Cerebellar nuclear complex (tissue), 1 donor: ENCODE measurements around the gene CAPZB.
A peak's percentile ranks its signal among the peaks of the same experiment; 100 is the strongest.

Experiments
- DNase-seq, 2 experiments: peaks; one replicate each; lab custom pipeline; 2025; lab: John Stamatoyannopoulos, UW

Gene CAPZB

DNA sequence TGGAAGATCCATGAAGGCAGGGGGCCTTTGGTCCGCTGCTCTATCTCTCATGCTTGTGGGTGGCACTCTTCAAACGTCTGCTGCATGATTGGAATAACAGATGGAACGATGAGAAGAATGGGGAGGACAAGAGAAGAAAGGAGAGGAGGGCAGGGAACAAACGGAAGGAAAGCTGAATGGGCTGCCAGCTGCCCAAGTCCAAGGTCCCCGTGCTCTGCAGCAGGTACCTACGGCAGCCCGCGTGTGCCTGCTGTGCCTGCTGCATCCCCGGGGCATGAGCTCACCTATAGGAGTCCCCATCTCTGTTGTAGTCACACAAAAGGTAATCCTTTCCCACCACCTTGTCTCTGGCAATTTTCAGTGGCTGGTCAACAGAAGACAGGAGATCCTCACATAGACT lies 100.1 kb downstream of the CAPZB start:
- DNase-seq, result no peak

DNA sequence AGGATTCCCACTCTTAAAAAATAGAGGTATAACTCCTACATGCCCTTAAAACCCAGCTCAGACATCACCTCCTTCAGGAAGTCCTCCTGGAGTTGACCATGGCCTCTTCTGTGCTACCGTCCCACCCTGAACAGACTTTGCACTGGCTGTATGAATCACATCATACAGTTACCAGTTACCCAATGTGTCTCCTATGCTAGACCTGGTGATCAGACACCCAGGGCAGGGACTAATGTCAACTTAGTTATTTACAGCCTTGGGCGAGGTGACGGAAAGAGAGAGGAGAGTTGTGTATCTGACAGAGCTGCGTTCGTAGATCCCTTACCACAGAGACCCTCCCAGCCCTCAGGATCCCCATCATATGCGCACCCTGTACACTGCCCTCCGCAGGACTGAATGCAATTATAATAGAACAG lies 100.6 kb downstream of the CAPZB start:
- DNase-seq, result no peak

DNA sequence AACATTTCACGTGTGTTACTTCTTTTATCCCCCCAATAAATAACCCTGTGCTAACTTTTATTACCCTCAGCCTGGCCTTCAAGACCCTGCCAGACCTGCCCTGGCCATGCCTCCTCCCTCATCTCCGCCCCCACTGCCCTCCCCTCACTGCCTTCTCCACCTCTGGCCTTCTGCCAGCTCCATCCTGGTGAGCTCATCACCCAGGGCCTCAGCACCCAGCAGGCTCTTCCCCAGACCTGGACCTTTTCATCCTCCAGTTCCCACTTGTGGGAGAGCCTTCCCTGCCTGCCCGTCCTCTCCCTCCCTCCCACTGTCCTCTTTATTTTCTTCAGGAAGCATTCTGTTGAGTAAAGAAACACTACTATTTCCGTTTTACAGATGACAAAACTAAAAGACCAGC lies 101.2 kb downstream of the CAPZB start:
- DNase-seq, result no peak

DNA sequence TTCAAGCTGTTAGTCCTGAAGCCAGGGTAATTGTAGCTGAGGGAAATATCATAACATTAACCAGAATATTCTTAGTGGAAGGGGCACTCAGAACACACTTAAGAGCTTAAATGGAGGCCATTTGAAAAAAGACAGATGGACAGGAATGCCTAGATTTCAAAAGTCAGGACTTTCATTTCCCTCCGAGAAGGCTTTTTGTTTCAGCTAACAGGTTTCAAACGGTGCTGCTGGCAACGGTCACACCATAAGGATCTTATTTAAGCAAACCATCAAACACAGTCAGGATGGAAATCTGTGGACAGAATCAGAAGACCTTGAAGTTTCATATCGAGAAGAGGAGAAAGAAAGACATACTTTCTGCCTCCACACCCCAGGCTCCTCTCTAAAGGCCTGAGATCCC lies 103.1 kb downstream of the CAPZB start:
- no peak for DNase-seq

DNA sequence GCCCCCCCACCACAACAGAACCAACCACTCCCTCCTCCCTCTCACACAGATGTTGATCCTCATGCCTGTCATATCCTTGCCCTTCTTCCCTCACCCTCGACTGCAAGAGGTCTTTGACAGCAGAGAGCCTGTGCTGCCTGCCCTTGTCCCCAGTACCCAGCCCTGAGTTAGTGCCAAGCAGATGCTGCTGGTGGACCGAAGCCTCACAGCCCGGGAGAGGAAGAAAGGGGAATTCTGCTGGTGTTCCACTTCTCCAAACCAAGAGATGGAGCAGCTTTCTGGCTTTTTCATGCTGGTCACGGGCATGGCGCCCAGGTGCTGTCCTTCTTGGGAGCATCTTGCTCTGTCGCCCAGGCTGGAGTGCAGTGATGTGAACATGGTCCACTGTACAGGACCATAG lies 104.1 kb downstream of the CAPZB start:
- no peak for DNase-seq

DNA sequence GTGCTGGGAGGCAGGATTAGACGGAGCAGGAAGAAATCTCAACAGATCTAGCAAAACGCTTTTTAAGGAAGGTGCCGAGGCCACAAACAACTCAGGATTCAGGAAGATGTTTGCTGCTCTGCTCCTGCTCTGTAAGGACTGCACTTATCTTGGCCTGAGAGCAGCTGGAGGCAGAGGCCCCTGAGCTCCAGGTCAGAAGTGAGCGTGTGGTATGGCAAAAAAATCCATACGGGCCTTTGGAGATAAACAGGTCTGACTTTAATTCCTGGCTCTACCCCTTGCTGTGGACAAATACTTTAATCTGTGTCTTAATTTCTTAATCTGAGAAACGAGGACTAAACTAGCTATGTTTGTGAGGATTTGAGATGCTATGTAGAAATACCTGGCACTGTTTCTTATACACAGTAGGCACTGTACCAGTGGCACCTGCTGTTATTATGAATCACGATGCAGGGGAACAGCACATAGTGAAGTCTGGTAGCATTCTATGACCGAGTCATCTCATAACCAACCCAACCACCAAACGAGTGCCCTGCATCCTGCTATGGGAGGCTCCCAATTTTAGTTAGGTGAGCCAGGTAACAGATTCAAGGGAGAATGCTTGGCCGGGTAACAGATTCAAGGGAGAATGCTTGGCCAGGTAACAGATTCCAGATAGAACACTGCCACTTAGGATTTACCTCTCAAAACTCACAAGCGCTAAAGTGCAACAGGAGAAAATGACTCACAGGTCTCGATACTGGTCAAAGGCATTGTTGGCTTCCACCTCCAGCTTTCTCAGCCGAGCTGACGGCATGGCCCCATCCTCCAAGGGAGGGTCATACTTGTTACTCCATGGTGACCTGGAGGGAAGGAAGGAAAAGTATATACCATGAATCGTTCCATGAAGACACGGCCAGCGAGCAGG lies 107.3 kb downstream of the CAPZB start:
- peak in 1 of 2 experiments; percentile 31 for DNase-seq

DNA sequence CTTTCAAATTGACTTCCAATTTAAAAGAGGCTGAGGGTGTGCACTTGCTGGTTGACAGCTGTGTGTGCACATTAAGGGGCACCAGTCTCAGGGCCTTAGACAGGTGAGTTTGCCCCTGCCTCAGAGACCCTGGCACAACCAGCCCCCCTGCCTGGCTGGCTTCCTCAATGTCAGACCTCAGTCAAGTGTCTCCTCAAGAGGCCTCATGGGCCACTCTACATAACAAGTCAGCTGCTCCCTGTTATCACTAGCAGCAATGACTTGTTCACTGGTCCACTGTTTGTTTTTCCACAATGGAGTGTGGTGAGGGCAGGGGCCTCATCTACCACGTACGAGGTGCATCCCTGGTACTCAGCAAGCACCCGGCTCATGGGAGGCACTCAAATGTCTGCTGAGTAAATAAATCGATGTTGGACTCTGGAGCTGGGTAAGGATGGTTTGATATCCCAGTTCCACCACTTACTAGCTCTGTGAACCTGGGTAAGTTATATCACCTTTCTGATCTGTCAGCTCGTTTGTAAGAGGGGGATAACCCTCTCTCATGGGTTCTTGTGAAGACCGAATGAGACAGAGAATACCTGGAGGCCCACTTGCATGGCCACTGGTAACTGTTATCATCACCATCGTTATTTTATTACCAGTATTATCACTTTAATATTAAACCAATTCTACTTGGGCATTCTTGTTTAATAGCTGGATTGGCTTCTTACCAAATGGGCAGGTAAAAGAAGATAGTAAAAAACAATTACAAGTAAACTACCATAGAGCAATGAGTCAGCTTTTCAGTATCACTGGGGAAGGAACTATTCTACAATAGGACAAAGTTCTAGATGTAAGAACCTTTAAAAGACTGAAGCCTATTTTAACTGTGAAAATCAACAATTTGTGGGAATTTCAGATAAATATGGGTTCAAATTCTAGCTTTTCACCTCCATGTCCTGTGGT lies 108.6 kb downstream of the CAPZB start:
- no peak for DNase-seq

DNA sequence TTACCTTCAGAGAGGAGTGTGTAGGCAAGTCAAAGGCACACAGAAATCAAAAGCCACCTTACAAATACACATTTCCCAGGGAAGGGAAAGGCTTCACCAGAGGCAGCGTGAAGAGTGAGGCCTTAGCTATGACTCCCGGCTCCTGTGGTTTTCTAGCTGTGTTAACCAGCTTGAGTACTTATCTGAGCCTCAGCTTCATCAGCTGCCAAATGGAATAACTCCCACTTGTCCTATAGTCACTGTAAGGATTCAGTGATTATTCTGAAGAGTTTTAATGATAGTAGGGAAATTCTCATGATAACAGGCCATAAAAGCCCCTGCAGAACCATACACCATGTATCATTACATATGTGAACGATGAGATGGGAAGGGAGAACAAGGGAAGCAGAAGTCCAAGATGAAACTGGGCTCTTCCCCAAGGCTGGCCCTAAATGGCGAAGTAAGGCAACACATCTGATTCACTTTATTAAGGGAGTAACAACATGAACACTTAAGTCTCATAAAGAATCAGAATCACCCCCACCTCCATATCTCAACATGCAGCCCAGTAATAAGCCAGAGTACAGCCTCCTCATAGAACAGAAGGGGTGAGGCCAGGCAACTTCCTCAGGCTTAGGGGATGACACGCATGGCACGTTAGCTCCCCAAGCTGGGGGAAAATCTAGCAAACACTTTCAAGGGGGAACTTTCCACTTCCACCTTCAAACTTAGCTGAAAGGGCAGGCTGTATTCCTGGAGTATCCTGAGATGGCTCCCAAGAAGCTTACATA lies 109.5 kb downstream of the CAPZB start:
- no peak for DNase-seq

DNA sequence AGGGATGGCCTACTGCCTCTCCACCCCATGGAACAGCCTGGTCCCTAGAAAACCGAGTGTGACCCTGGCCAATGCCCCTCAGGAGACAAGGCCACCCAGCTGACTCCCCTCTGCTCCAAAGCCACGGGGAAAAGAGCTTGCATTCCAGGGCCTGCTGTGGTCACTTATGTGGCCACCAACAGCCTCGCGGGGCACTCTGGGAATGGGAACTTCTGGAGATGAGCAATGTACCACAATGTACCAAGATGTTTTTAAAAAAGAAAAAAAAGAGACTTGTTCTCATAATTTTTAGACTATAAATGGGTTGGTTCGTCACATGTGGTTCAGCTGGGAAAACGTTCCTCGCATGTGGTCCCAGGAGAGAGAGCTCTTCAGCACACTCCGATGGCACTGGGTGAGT lies 110.4 kb downstream of the CAPZB start:
- DNase-seq, result no peak

DNA sequence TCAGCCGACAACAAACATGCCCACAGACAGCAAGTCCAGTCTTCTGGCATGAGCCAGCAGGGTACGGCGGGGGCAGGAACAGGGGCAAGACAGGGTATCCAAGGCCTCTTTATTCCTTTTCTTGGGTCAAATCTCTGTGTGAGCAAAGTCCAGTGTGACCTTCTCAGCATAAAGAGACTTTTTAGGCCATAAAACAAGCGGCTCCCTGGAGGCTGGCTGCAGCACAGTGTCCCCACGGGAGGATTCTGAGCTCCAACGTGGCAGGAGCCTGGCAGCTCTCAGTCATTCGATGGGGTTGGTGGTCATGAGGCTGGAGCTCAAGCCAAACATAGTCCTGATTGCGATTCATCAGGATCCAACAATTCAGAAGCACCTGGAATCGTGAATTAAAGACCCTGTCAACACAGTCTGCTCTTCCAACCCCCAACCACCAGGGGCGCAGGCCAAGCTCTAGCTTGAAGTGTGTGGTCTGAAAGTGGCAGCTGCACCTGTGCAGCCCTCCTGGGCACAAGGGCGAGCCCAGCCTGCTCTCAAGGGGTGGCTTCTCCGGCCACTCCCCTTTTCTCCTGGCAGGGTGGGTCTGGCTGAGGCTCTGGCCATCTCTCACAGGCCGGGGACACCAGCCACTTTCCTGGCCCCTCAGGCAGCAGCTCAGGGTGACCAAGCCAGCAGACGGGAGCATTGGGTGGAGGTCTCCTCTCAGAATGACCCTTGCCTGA lies 111.1 kb downstream of the CAPZB start:
- DNase-seq, result no peak

DNA sequence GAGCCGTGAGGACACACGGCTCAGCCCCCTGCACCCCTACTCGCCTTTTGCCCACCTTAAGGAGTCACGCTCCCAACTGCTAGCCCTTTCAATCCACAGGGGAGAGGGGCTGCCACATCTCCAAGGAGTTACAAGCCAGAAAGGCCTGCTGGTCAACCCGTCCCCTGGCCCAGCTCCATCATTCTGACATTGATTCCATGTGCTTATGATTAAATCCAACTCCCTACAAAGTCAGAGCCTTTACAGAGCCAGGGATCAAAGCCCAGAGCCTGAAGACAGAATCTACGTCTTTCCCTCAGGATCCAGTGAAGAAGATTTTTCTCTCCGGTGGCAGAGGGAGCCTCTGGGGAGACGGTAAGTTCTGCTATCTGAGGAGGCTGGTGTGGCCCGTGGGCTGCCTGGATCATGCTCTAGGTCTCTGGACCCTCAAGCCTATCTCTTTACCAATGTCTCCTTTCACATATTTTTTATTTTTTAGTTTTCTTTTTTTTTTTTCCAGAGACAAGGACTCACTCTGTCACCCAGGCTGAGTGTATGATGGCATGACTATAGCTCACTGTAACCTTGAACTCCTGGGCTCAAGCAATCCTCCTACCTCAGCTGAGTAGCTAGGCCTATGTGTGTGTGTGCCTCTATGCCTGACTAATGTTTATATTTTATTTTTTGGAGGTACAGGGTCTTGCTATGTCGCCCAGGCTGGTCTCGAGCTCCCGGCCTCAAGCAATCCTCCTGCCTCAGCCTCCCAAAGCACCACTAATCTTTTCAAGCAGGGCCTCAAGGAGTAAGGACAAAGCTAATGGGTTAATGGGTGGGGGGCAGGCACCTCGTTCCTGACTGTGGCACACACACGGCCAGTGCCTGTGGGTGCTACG lies 111.9 kb downstream of the CAPZB start:
- no peak for DNase-seq

DNA sequence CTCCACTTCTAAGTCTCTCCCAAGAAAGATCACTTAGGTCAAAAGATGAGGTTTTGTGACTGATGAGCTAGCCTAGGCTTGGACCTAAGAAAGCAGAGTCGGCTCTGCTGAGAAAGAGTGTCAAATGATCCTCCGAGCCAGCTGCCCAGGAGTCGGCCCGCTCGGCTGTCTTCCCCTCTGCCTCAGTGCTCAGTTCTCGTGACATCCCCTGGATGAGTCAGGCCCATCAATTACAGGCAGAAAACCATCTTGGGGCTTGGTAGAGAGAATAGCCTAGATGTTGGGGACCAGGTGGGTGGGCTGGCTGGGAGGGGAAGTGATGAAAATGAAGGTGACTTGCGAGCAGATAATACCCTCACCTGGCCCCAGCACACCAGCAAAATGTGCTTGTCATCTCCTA lies 112.7 kb downstream of the CAPZB start:
- no peak for DNase-seq

DNA sequence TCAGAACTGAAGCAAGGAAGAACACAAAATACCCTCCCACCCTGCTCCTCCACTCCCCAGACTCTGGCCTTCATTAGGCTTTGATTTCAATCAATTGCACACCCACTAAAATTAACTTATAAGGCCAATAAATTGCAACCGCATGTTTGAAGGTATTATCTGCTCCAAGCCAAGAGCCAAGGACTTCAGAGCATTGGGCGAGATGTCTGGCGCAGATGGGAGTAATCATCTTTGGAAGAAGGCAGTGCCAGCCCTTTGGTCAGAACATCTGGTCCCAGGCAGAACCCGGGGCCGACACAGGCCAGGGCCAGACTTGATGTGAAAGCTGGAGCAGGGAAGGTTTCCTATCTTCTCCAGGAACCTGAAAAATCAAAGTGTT lies 113.2 kb downstream of the CAPZB start:
- DNase-seq, result no peak

DNA sequence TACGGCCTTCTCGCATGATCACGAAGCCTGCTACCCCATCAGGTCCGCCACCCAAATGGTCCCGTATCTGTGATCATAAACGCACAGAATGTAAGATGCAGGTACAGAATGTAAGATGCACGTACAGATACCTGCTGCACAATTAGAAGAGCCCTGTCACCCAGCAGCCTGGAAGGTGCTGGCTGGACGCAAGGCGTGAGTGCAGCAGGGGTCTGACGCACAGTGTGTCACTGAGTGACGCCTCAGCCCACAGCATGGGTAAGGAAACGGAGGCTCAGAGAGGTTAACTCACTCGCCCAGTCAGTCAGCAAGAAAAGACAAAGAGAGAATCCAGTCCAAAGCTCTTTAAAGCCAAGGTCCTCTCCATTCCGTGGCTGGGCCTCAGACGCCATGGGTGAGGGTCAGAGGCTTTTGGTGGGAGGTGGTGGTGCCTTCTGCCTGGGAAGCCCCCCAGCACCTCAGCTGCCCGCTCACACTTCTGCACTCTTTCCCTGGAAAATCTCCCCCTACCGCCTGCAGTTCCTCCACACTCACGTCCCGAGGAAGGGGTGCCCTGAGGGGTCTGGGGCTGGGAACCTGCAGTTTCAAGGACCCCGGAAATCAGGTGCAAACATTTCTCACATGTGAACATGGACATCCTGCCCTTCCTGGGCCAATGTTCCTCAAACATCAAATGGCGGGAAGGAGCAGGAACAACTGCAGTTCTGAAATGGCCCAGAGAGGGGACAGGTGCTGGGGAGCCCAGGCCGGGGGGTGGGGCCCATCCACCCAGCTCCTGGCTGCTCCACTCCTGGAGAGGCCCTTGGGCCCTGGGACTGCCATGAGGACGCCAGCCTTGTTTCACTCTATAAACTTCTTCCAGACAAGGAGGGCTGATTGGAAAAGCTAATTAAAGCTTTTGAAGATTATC lies 113.9 kb downstream of the CAPZB start:
- DNase-seq, result no peak

DNA sequence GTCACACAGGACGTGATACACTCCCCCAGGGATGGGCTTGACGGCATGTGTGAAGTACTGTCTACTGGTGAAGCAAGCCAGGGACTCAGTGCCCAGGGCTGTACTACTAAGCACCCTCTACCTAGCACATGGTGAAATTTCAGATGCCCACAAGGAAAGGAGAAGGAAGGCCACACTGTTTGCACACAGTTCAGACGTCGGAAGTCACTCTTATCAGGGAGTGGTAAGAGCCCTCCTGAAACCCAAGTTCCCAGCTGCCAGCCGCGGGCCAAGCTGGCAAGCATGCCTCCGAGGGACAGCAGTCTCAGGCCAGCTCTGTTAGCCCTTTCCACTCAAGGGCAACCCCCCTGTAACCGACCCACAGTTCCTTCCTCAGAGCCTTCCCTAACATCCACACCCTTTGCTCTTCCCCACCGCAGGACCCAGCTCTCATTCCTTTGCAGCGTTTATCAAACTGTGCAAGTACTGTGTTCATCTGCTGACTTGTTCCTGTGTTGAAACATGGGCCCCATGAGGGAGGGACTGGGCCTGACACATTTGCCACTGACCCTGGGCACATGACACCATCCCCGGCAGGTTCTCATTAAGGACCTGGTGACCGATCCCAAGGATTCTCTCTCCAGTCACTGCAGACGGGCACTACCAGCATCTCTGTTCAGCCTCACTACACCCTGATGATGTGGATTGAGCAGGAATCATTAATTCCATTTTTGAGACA lies 114.7 kb downstream of the CAPZB start:
- DNase-seq, result no peak

DNA sequence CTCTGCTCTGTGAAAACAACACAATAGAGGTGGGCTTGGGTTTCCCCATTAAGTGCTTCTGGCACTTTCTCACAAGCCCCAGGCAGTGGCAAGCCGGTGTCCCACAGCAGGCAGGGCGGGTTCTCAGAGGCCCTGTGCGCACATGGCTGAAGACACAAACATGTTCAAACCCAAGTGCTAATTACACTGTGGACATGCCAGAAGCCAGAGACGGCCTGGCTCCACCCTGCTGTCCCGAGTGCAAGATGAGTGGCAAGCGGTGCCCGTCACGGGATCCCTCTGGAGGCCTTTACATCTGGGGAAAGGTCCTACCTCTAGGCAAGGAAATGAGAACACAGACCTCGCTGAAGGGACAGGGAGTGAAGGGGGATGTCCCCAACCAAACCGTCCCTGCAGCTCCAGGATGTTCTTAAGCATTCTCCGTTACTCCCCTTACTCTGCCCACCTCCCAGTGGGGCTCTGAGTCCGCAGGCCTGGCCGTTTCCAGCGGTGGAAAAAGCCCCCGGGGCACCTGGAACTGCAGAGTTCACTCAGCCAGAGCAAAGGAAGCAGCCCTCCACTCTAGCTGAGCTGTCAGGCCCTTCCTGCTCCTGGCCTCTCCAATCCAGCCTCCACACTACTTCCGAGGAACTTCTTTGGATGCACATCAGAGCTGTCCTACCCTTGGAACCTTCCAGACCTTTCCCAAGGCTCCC lies 115.8 kb downstream of the CAPZB start:
- no peak for DNase-seq

DNA sequence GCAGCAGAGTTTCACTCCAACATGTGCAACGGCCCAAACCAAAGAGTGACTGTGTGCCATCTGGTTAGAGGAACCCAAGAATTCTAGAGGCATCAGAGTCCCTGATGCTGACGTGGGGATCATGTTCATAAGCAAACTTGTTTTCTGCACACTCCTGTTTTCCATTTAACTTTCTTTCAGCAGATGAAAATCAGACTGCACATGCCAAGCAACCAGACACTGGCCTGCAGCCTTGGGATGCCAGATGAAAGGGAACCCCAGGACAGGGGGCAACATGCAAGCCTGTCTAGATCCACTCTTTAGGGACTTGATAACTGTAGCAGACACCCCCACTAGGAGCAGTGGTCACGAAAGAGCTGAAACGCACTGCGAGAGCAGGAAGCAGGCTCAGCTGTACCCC lies 116.4 kb downstream of the CAPZB start:
- DNase-seq, result no peak

DNA sequence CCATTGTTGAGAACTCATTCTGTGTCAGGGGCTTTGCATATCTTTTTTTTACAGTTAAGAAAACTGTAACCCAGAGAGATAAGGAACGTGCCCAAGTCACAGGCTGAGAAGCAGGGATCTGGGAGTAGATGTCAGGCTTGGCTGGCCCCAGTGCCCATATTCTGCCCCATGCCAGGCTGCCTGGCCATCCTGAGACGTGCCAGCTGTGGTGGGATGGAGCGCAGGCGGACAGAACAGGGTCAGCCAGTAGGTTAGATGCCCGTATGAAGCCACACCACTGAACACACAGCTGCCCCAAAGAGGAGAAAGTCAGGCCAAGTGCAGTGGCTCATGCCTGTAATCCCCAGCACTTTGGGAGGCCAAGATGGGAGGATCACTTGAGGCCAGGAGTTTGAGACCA lies 117.3 kb downstream of the CAPZB start:
- DNase-seq, result no peak
